ENCODE results near the gene GFRA1. TPM values are rescaled to one million over a fixed set of nuclear protein-coding genes. Genes with fewer than 3 reads are reported as not detected.

GFRA1 gene
- total RNA-seq, 1 donor from 2014 or later, result 4.2 TPM

- H3K27me3 Mint-ChIP-seq (ENCODE audit: unreplicated experiment), result peaks cover 9% of the 10 kb centered on the region
- H3K36me3 Mint-ChIP-seq (ENCODE audit: low read depth, unreplicated experiment), result no peaks in the 10 kb centered on the region
- no peaks in the 10 kb centered on the region for H3K9me3 Mint-ChIP-seq (ENCODE audit: unreplicated experiment)
- no peaks in the 10 kb centered on the region for H3K4me1 Mint-ChIP-seq (ENCODE audit: unreplicated experiment)
- TF ChIP-seq CTCF (IDR thresholded peaks at IDR 0.05; ENCODE audit: unreplicated experiment), result no peak
- no peak for DNase-seq (ENCODE audit: low spot score)
- no peak overlapping the region for H3K4me3 Mint-ChIP-seq (ENCODE audit: unreplicated experiment)
- no peak overlapping the region for H3K27ac Mint-ChIP-seq (ENCODE audit: unreplicated experiment)
Observed at GRCh38 chr10:116113721-116114501, 159.1 kb downstream of the GFRA1 start.

GRCh38 chr10:116112232-116113231, 160.5 kb downstream of the GFRA1 start:
- TF ChIP-seq CTCF (IDR thresholded peaks at IDR 0.05; ENCODE audit: unreplicated experiment), result no peak
- peaks cover 10% of the 10 kb centered on the region for H3K27me3 Mint-ChIP-seq (ENCODE audit: unreplicated experiment)
- H3K9me3 Mint-ChIP-seq (ENCODE audit: unreplicated experiment), result no peaks in the 10 kb centered on the region
- H3K4me1 Mint-ChIP-seq (ENCODE audit: unreplicated experiment), result no peaks in the 10 kb centered on the region
- no peak overlapping the region for H3K4me3 Mint-ChIP-seq (ENCODE audit: unreplicated experiment)
- no peak overlapping the region for H3K27ac Mint-ChIP-seq (ENCODE audit: unreplicated experiment)
- DNase-seq (ENCODE audit: low spot score), result no peak
- no peaks in the 10 kb centered on the region for H3K36me3 Mint-ChIP-seq (ENCODE audit: low read depth, unreplicated experiment)

- no peak overlapping the region for H3K27ac Mint-ChIP-seq (ENCODE audit: unreplicated experiment)
- no peak overlapping the region for H3K4me3 Mint-ChIP-seq (ENCODE audit: unreplicated experiment)
- no peak for DNase-seq (ENCODE audit: low spot score)
- H3K36me3 Mint-ChIP-seq (ENCODE audit: low read depth, unreplicated experiment), result no peaks in the 10 kb centered on the region
- no peak for TF ChIP-seq CTCF (IDR thresholded peaks at IDR 0.05; ENCODE audit: unreplicated experiment)
- H3K27me3 Mint-ChIP-seq (ENCODE audit: unreplicated experiment), result peaks cover 6% of the 10 kb centered on the region
- no peaks in the 10 kb centered on the region for H3K4me1 Mint-ChIP-seq (ENCODE audit: unreplicated experiment)
- no peaks in the 10 kb centered on the region for H3K9me3 Mint-ChIP-seq (ENCODE audit: unreplicated experiment)
Observed at GRCh38 chr10:116111483-116112095, 161.4 kb downstream of the GFRA1 start.

DNA sequence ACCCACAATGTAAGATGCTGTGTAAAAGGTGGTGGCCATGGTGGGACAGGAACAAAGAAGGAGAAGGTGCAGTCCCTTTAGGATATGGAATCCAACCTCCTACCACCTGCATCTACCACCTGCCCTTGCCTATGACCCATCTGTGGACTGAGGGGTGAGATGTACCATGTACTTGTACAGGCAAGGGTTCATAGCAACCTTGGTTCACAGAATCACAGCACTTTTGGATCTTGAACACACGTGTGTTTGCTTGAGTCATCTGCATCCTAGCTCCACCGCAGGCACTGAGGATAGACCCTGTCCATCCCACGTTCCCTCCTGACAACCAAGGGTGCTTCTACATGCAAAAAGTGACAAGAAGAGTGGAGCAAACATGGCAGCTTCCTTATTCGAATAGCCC, 162.3 kb downstream of the GFRA1 start:
- DNase-seq (ENCODE audit: low spot score), result no peak
- Mint-ChIP-seq H3K9me3 (ENCODE audit: unreplicated experiment) (no peaks in the 10 kb centered on the region), H3K27ac (ENCODE audit: unreplicated experiment) (no peak overlapping the region), H3K27me3 (ENCODE audit: unreplicated experiment) (peaks cover 6% of the 10 kb centered on the region), H3K36me3 (ENCODE audit: low read depth, unreplicated experiment) (no peaks in the 10 kb centered on the region), H3K4me3 (ENCODE audit: unreplicated experiment) (no peak overlapping the region), H3K4me1 (ENCODE audit: unreplicated experiment) (no peaks in the 10 kb centered on the region)
- no peak for TF ChIP-seq CTCF (IDR thresholded peaks at IDR 0.05; ENCODE audit: unreplicated experiment)

Measured in endothelial cell (in vitro differentiated cells).